Transverse colon (tissue), 4 donors: ENCODE results near the gene LDLRAD4.

Experiments used
- EP300 ChIP-seq: sonication (generic); formaldehyde crosslinking; IDR thresholded peaks from one replicate; pipeline ENCODE4 v1.6.1; 2017; ENCODE audit warnings: antibody characterized with exemption, low read depth
- POLR2A ChIP-seq: fragments of 450-650 bp; IDR thresholded peaks from one replicate; pipeline ENCODE4 v1.6.1; 2016; ENCODE audit warnings: antibody characterized with exemption, mild to moderate bottlenecking, moderate library complexity
- POLR2AphosphoS5 ChIP-seq, 3 donors: sonication (generic); formaldehyde crosslinking; IDR thresholded peaks; one replicate each; pipeline ENCODE4 v1.6.1; 2016; ENCODE audit warnings: antibody characterized with exemption in 3 of 3
- TF ChIP-seq, protein P1 (sequence below), 5 experiments: fragments of 200-600 bp in 3 of 5; fragments of 450-650 bp in 2 of 5; sonication (generic) in 3 of 5; IDR thresholded peaks; 1 replicate in 2 of 5; 2 replicates in 3 of 5; pipeline ENCODE4 v1.5.1; 2016 to 2017; ENCODE audit warnings: antibody characterized with exemption in 5 of 5, inconsistent platforms in 3 of 5, mild to moderate bottlenecking in 2 of 5, moderate library complexity in 1 of 5

DNA sequence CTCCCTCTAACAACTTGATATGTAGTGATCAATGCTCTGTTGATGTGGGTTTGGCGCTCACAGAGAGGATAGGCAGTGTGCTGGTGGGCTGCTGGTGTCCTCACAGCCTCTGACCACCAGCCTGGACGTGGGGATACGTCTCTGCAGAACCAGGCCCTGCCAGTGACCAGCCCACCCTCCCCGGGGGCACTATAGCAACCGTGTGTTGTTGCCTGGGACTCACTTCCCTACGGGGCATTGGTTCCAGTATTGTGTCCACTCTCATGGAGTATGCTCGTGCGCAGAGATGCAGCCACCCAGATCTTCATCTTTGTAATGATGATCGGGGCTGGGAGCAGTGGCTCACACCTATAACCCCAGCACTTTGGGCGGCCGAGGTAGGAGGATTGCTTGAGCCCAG is 180.1 kb downstream of the LDLRAD4 start:
- TF ChIP-seq, protein P1, sequence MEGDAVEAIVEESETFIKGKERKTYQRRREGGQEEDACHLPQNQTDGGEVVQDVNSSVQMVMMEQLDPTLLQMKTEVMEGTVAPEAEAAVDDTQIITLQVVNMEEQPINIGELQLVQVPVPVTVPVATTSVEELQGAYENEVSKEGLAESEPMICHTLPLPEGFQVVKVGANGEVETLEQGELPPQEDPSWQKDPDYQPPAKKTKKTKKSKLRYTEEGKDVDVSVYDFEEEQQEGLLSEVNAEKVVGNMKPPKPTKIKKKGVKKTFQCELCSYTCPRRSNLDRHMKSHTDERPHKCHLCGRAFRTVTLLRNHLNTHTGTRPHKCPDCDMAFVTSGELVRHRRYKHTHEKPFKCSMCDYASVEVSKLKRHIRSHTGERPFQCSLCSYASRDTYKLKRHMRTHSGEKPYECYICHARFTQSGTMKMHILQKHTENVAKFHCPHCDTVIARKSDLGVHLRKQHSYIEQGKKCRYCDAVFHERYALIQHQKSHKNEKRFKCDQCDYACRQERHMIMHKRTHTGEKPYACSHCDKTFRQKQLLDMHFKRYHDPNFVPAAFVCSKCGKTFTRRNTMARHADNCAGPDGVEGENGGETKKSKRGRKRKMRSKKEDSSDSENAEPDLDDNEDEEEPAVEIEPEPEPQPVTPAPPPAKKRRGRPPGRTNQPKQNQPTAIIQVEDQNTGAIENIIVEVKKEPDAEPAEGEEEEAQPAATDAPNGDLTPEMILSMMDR (IDR thresholded peaks at IDR 0.05): no peak
- TF ChIP-seq EP300 (no peak), POLR2AphosphoS5 (IDR thresholded peaks at IDR 0.05) (no peak), POLR2A (no peak)
